Fibroblast of lung (primary cell): Measurements from ENCODE around the gene SCAPER.
"Not testable (repeated sequence)": the region's sequence is repeated elsewhere in the genome, so short reads cannot be mapped to it uniquely, and the experiment has no call there.

ENCODE experiments used
- CTCF ChIP-seq, 2 donors: IDR thresholded peaks in 1 of 2; conservative IDR thresholded peaks in 1 of 2; 1 replicate in 1 of 2; 2 replicates in 1 of 2; pipeline ENCODE4 v1.5.1; 2011 to 2012; ENCODE audit warnings: low read length in 2 of 2, control low read depth in 1 of 2, inconsistent platforms in 1 of 2, low read depth in 1 of 2, mild to moderate bottlenecking in 1 of 2
- EZH2 ChIP-seq: IDR thresholded peaks from 2 replicates; pipeline ENCODE4 v1.5.1; 2012; ENCODE audit warnings: low read length, control low read depth, mild to moderate bottlenecking; ENCODE audit errors: missing control alignments

GRCh38 chr15:76297951-76298350 is 607.2 kb downstream of the SCAPER start:
- TF ChIP-seq CTCF (conservative IDR thresholded peaks at IDR 0.05 in 1 of 2, IDR thresholded peaks at IDR 0.05 in 1 of 2; ENCODE audit: low read depth in 1 of 2, low read length in 2 of 2); EZH2: not testable (repeated sequence)
